NCI-H2196 treated with DMSO at 0.1 percent for 48 hours (cell line): Measurements from ENCODE around the gene ERICH6.

Experiments
- DNase-seq: peaks from one replicate; lab custom pipeline; 2025; ENCODE audit not compliant: unreplicated experiment; lab: John Stamatoyannopoulos, UW

The ERICH6 gene

GRCh38 chr3:150613709-150614480, 89.8 kb downstream of the ERICH6 start:
- no peak for DNase-seq

GRCh38 chr3:150613034-150613433, 90.7 kb downstream of the ERICH6 start:
- DNase-seq = no peak

- no peak for DNase-seq
Measured at GRCh38 chr3:150612494-150612893, 91.2 kb downstream of the ERICH6 start.

GRCh38 chr3:150611666-150612065, 92.1 kb downstream of the ERICH6 start:
- DNase-seq = no peak

GRCh38 chr3:150610785-150611184, 92.9 kb downstream of the ERICH6 start:
- no peak for DNase-seq

GRCh38 chr3:150609988-150610387, 93.7 kb downstream of the ERICH6 start:
- no peak for DNase-seq
